ENCODE results near the gene MYCL. TPM values are rescaled to one million over a fixed set of nuclear protein-coding genes. Genes with fewer than 3 reads are reported as not detected.

MYCL gene
- total and polyA plus RNA-seq, 2 of the 8 experiments (the other 6 are each of a cell fraction or from before 2014, with no cell fraction given): 20.3 to 28.8 TPM

DNA sequence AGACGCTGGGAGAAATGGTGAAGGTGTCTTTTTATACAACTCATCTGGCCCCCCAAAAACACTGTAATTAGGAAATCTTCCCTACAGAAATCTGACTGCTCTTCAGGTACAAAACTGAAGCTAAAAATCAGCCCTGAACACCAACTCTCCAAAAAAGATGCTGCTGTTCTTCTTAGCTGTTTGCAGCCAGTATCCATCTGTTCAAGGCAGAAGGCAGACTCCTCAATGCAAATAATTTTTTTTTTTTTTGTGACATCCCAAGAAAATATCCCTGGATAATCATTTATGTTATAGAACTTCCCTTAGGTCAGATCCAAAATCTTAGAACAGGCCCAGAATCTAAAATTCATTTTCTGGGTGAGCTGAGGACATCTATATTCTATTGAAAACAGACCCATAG is 54.9 kb downstream of the MYCL start:
- no peak overlapping the region for H2BK120ac ChIP-seq (replicated peaks; ENCODE audit: low read depth, low read length)
- no peak overlapping the region for H3K9ac ChIP-seq (replicated peaks in 1 of 4; ENCODE audit: extremely low read depth in 1 of 4, low read depth in 3 of 4, low read length in 3 of 4)
- H3K27me3 ChIP-seq (replicated peaks in 1 of 4; ENCODE audit: control insufficient read depth in 3 of 4, extremely low read depth in 1 of 4, insufficient read depth in 3 of 4, low read length in 3 of 4): no peaks in the 10 kb centered on the region
- H4K20me1 ChIP-seq (replicated peaks in 1 of 2; ENCODE audit: control insufficient read depth in 1 of 2, insufficient read depth in 2 of 2, low read length in 2 of 2): peaks cover 3 to 4% of the 10 kb centered on the region in 2 experiments
- H3K79me2 ChIP-seq (ENCODE audit: control insufficient read depth in 1 of 2, insufficient read depth in 2 of 2, low read length in 2 of 2): no peaks in the 10 kb centered on the region
- H3K4ac ChIP-seq (replicated peaks; ENCODE audit: insufficient read length, low read depth, low read length): no peak overlapping the region
- peaks cover 17 to 44% (median 41%) of the 10 kb centered on the region in 4 experiments for H3K36me3 ChIP-seq (ENCODE audit: control insufficient read depth in 2 of 4, insufficient read depth in 4 of 4, low read length in 3 of 4)
- DNase-seq (ENCODE audit: low read depth in 1 of 2, low spot score in 2 of 2) (no peak), FAIRE-seq (no peak)
- H2AK5ac ChIP-seq (ENCODE audit: low read depth, low read length): no peak overlapping the region
- H3K4me1 ChIP-seq (replicated peaks in 1 of 4; ENCODE audit: control insufficient read depth in 3 of 4, insufficient read depth in 4 of 4, low read length in 3 of 4): no peaks in the 10 kb centered on the region
- H3K56ac ChIP-seq (replicated peaks; ENCODE audit: insufficient read length, low read depth, low read length): no peak overlapping the region
- H2BK12ac ChIP-seq (ENCODE audit: low read depth, low read length): no peak overlapping the region
- no peak overlapping the region for H3K27ac ChIP-seq (ENCODE audit: low read depth, low read length)
- no peaks in the 10 kb centered on the region for H3K9me3 ChIP-seq (ENCODE audit: insufficient read depth in 2 of 2, low read depth in 1 of 2, low read length in 1 of 2)
- no peak overlapping the region for H4K8ac ChIP-seq (ENCODE audit: extremely low read depth, insufficient read depth, low read length)
- no peak overlapping the region for H3K14ac ChIP-seq (ENCODE audit: insufficient read length)
- ChIA-PET CTCF (ENCODE audit: partially characterized antibody) (interaction anchor here (1.1 to 3.7 kb wide), 6 partner anchors 10 to 188 kb away, joined by 3 to 13 read pairs (median 6); no protein-coding TSS in a partner anchor), POLR2A (ENCODE audit: partially characterized antibody) (interaction anchor here (0.6 to 1.7 kb wide), 5 partner anchors 10 to 95 kb away, joined by 3 to 7 read pairs (median 5); partner anchors contain the start of gene MYCL)
- H4K91ac ChIP-seq (replicated peaks; ENCODE audit: insufficient read length, low read length): no peak overlapping the region
- no peak overlapping the region for H3K18ac ChIP-seq (ENCODE audit: extremely low read depth, low read length)
- H3K23ac ChIP-seq (ENCODE audit: insufficient read length): no peak overlapping the region
- no peak overlapping the region for H4K5ac ChIP-seq (ENCODE audit: insufficient read length, low read depth, low read length)
- H3K4me2 ChIP-seq (ENCODE audit: insufficient read depth in 1 of 2, low read depth in 2 of 2, low read length in 2 of 2): no peak overlapping the region
- no peak overlapping the region for H2BK15ac ChIP-seq (ENCODE audit: low read length)
- WGBS, 2 experiments (ENCODE audit: extremely low coverage in 1 of 2, insufficient coverage in 1 of 2, insufficient read length in 1 of 2, insufficient replicate concordance in 2 of 2, low coverage in 1 of 2, low lambda C conversion rate in 2 of 2, missing lambda C conversion rate in 1 of 2): 92% methylated on average over 1 of the region's 1 CpG; no CpG with 5 or more reads in 1 of the 2 experiments
- H2BK20ac ChIP-seq (ENCODE audit: low read length): no peak overlapping the region
- no peaks in the 10 kb centered on the region; the same call in 1 of the 2 replicates for H3K79me1 ChIP-seq (ENCODE audit: low read depth, low read length)
- H2AFZ ChIP-seq (ENCODE audit: low read length): no peak overlapping the region
- H3K23me2 ChIP-seq (ENCODE audit: low read depth, low read length): no peaks in the 10 kb centered on the region
- H2BK5ac ChIP-seq (ENCODE audit: low read depth, low read length): no peak overlapping the region
- no peak overlapping the region for H3K4me3 ChIP-seq (ENCODE audit: extremely low read depth in 1 of 4, insufficient read depth in 2 of 4, low read depth in 3 of 4, low read length in 4 of 4)
- TF ChIP-seq TAF7 (optimal IDR thresholded peaks at IDR 0.05; ENCODE audit: borderline replicate concordance, low read depth, low read length) (no peak), KDM5A (IDR thresholded peaks at IDR 0.05; ENCODE audit: low read length) (no peak), CBX5 (IDR thresholded peaks at IDR 0.05; ENCODE audit: low read depth, low read length) (no peak), TAF1 (IDR thresholded peaks at IDR 0.05; ENCODE audit: low read depth, low read length) (no peak), EP300 (IDR thresholded peaks at IDR 0.05; ENCODE audit: borderline replicate concordance in 1 of 2, low read depth in 2 of 2, low read length in 2 of 2) (no peak), BRCA1 (IDR thresholded peaks at IDR 0.05; ENCODE audit: low read depth, low read length) (no peak), RXRA (IDR thresholded peaks at IDR 0.05; ENCODE audit: insufficient read depth, low read depth, low read length) (no peak), GABPA (IDR thresholded peaks at IDR 0.05; ENCODE audit: borderline replicate concordance, insufficient read depth, low read length) (no peak)

All from H1 (cell line).